Motor neuron (in vitro differentiated cells): ENCODE data around the gene ARSI. TPM values are rescaled to one million over a fixed set of nuclear protein-coding genes. Genes with fewer than 3 reads are reported as not detected.

Experiments used
- ATAC-seq, 8 experiments: fragments of 200-7000 bp; cut with Tn5 transposase; replicated peaks in 6 of 8; 2 replicates each; pipeline ENCODE4 v1.8.0; 2021; ENCODE audit warnings: mild to moderate bottlenecking in 8 of 8, moderate library complexity in 8 of 8
- H3K27ac ChIP-seq, 2 donors: fragments of 250-450 bp; sonication (Bioruptor Pico); 2 replicates each; pipeline ENCODE4 v1.9.0; 2021; ENCODE audit warnings: antibody characterized with exemption in 2 of 2, mild to moderate bottlenecking in 2 of 2, moderate library complexity in 1 of 2
- H3K4me1 ChIP-seq, 2 donors: fragments of 250-450 bp; sonication (Bioruptor Pico); replicated peaks in 1 of 2; 2 replicates each; pipeline ENCODE4 v1.6.1; 2021; ENCODE audit warnings: antibody characterized with exemption in 2 of 2, mild to moderate bottlenecking in 2 of 2, moderate library complexity in 1 of 2
- H3K4me3 ChIP-seq, 5 donors: fragments of 250-450 bp; sonication (Bioruptor Pico); 2 replicates each; pipeline ENCODE4 v1.9.0; 2021; ENCODE audit warnings: antibody characterized with exemption in 5 of 5, mild to moderate bottlenecking in 5 of 5, moderate library complexity in 4 of 5
- WGBS, 10 experiments: fragments of 450-650 bp; shearing (Covaris generic); methylation state at CpG; one replicate each; pipeline ENCODE4 v1.0.0; 2022; 5-methylcytosine and 5-hydroxymethylcytosine counted together
- in situ Hi-C, 9 experiments: fragments of 400-800 bp; cut with MboI; loops; one replicate each; pipeline ENCODE4 v1.15.0; 2021; ENCODE audit warnings: low sequenced_read_pairs in 9 of 9, low pct_unique_long_range_greater_than_20kb in 2 of 9; ENCODE audit not compliant: unreplicated experiment in 9 of 9
- total RNA-seq, 8 experiments: library from RNA; unstranded; fragments of 300-600 nt; gene quantifications; 2 replicates each; pipeline versions ENCODE4 v1.2.3 to v1.2.4, GENCODE V29; 2022

The ARSI gene
- total RNA-seq, 8 experiments from 2014 or later: 0.21 to 3.4 (median 0.49) TPM; not detected in 1

DNA sequence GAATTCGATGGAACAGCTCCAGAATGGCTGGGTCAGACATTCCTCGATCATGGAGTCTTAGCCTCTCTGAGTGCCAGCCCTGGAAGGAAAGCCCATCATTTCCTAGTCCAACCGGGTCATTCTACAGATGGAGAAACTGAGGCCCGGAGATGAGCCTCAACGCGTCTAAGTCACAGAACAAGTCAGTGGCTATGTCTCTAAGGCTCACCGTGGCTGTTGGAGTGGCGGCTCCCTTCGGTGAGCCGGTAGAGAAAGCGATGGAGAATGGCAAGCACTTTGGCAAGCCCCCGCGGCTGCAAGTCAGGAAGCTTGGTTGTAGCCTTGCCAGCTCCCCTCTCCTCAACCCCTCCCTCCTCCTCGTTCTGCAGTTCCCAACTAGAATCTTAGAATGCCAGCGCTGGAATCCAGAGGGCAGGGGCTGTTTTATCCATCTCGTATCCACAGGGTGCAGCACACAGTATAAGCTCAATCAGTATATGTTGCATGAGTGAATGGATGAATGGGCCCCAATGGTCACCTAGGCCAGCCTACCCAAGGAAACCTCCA is 438 bp upstream of the ARSI start:
- in situ Hi-C loops: no loop called here
- no peak overlapping the region for H3K4me3 ChIP-seq
- no peak overlapping the region for H3K27ac ChIP-seq
- no peak for ATAC-seq
- 0 to 94% (median 36%) methylated on average over 1 to 10 of the region's 16 CpGs; no CpG with 5 or more reads in 3 of the 10 experiments for WGBS, 10 experiments
- peaks cover 20 to 35% of the 10 kb centered on the region in 2 donors for H3K4me1 ChIP-seq

DNA sequence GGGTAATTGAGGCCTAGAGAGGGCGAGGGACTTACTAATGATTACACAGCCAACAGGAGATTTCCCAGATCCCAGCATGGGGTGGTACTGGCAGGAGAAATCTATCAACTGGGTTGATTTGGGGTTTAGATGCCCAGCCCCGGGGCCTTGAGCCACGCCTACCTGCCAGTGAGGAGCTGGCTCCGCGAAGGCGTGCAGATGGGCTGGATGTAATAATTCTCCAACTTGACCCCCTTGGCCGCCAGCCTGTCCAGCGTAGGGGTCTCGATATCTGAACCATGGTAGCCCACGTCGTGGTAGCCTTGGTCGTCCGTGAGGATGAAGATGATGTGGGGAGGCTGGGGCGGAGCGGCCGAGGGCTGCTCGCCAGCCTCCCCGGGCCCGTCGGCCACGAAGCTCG is 804 bp downstream of the ARSI start:
- in situ Hi-C loops: no loop called here
- no peak for ATAC-seq
- peaks cover 18 to 32% of the 10 kb centered on the region in 2 donors for H3K4me1 ChIP-seq
- 17 to 100% (median 70%) methylated on average over 1 to 15 of the region's 22 CpGs; no CpG with 5 or more reads in 2 of the 10 experiments for WGBS, 10 experiments
- H3K4me3 ChIP-seq: no peak overlapping the region
- H3K27ac ChIP-seq: no peak overlapping the region

DNA sequence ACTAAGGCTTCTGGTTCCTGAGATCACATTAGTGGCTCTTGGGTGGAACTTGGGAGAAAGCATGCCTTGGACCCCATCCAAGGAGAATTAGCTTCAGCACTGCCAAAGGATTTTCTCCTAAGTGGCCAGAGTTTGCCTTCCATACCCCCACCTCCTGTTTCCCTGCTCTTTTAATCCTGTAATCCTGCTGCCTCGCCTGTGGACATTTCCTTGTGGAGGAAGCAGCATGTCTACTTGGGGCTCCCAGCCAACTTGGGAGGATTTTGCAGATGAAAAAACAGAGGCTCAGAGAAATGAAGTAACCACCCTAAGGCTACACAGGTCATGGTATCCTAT is 1.6 kb downstream of the ARSI start:
- H3K4me3 ChIP-seq: no peak overlapping the region
- H3K4me1 ChIP-seq: peaks cover 10 to 25% of the 10 kb centered on the region in 2 donors
- WGBS, 10 experiments: 86 to 100% (median 94%) methylated on average over 1 of the region's 1 CpG; no CpG with 5 or more reads in 6 of the 10 experiments
- H3K27ac ChIP-seq: no peak overlapping the region
- no peak for ATAC-seq
- in situ Hi-C loops: no loop called here

DNA sequence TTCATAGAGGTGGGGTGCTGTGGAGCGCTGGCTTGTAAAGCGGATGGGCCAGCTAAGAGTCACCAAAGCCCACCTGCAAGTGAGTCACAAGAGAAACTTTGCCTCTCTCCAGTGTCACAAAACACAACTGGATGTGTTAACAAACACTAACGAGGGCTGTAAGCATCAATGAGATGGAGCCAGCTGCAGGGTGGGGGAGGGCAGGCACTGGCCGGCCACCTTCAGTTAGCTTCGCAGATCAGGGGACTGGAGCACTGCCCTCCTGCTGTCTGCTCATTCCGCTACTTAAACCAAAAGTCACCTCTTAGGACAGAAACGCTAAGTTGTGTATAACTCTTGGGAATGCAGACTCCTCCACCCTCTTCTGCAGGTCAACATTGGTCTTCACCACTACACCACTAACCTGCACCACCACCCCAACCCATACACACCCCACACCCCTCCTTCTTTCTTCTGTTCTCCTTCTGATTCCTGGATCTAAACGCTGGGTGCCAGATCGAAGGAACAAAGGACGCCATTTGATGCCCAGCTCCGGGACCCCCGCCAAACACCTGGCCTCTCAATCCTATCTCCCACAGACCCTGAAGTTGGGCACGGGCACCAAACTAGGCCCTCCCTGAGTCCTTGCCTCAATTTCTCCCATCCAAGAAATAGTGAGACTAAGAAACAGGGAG is 2.1 kb downstream of the ARSI start:
- WGBS, 10 experiments: 40 to 94% (median 68%) methylated on average over 1 to 10 of the region's 13 CpGs; no CpG with 5 or more reads in 5 of the 10 experiments
- Histone ChIP-seq H3K27ac (no peak overlapping the region), H3K4me1 (peaks cover 5 to 20% of the 10 kb centered on the region in 2 donors), H3K4me3 (no peak overlapping the region)
- in situ Hi-C loops: no loop called here
- no peak for ATAC-seq

DNA sequence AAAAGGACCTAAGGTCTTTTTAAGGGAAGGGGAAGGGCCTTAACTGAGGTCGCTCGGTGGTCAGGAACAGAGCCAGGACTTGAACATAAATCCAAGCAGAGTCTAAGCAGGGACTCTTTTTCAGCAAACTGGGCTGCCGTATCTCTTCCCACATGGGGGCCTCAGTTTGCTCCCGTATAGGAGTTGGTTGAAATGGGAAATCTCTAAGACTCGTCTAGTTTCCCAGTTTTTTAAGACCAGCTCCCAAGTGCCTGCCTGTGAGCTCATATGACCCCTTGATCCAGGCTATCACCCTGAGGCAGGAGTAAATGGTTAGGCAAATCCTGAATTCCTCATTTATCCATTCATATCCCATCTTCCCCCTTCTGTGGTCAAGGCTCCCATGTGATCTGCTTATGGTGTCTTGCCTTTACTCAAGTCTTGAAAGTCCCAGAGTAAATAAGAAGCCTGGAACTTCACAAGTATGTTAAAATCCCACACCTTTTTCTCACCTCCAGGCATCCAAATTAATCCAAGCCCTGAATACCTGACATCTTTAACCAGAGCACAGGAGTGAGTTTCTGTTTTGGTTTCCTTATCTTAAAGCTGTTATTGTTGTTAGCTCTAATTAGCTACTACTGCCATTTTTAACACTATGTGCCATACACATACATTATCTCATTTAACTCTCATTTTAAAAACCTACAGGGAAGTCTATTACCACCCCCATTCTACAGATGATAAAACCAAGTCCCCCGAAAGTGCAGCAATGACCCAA is 3.0 kb downstream of the ARSI start:
- WGBS, 10 experiments: 53 to 100% (median 86%) methylated on average over 1 to 4 of the region's 6 CpGs; no CpG with 5 or more reads in 1 of the 10 experiments
- in situ Hi-C loops: no loop called here
- Histone ChIP-seq H3K4me1 (peaks cover 0 to 20% of the 10 kb centered on the region in 2 donors), H3K27ac (no peak overlapping the region), H3K4me3 (no peak overlapping the region)
- no peak for ATAC-seq

DNA sequence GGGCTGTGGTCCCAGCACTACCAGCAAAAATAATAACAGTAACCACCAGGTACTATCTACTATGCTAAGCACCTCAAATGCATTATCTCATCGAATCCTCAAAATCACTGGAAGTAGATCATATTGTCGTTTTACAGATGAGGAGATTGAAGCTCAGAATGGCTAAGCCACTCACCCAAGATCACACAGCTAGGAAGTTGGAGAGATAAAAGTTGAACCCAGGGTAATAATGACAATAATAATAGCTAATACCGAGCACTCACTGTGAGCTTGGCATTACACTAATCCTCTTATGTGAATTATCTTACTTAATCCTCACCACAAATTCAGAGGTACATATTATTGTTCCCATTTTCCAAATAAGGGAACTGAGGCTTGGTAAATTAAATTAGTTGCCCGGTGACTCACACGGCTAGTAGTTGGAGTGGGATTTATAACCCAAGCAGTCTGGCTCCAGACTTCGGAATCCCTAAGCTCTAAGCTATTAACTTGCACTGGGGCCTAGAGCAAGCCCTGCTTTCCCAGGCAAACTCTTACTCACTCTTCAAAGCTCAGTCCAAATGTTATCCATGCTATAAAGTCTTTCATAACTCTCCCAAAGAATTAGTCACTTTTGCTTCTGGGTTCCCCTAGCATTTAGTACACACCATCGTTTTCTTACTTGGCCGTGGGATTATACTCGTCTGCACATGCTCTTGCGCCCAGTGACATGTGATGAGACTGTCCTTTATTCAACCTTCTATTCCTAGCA is 3.8 kb downstream of the ARSI start:
- peak in 1 of 8 experiments; percentile 7 for ATAC-seq
- Histone ChIP-seq H3K27ac (no peak overlapping the region), H3K4me3 (no peak overlapping the region), H3K4me1 (peaks cover 0 to 20% of the 10 kb centered on the region in 2 donors)
- WGBS, 10 experiments: 27 to 94% (median 85%) methylated on average over 1 to 10 of the region's 10 CpGs
- in situ Hi-C loops: no loop called here

DNA sequence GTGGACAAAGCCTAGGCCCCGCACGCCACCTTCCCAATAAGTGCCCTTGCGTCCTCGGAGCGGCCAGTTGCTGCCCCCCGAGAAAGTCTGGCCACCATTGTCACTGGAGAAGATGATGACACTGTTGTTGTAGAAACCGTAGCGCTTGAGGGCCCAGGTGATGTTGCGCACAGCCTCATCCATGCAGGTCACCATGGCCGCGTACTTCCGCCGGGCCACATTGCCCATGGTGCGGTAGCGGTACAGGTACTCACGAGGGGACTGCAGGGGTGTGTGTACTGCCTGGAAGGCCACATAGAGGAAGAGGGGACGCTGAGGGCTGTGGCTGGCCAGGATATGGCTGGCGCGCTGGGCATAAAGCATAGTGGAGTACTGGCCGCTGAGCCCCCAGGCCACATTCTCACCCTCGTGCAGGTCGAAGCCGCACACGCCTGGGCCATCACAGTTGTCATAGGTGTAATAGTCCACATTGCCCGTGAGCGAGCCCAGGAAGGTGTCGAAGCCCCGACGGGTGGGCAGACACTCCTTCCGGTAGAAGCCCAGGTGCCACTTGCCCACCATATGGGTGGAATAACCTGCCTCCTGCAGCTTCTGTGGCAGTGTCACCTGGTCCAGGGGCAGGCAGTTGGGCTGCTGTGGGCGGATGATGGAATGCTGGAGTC is 4.6 kb downstream of the ARSI start:
- in situ Hi-C loops: no loop called here
- 72 to 100% (median 91%) methylated on average over 1 to 12 of the region's 31 CpGs; no CpG with 5 or more reads in 4 of the 10 experiments for WGBS, 10 experiments
- ATAC-seq: no peak
- Histone ChIP-seq H3K27ac (no peak overlapping the region), H3K4me1 (peaks cover 4 to 17% of the 10 kb centered on the region in 2 donors), H3K4me3 (no peak overlapping the region)

DNA sequence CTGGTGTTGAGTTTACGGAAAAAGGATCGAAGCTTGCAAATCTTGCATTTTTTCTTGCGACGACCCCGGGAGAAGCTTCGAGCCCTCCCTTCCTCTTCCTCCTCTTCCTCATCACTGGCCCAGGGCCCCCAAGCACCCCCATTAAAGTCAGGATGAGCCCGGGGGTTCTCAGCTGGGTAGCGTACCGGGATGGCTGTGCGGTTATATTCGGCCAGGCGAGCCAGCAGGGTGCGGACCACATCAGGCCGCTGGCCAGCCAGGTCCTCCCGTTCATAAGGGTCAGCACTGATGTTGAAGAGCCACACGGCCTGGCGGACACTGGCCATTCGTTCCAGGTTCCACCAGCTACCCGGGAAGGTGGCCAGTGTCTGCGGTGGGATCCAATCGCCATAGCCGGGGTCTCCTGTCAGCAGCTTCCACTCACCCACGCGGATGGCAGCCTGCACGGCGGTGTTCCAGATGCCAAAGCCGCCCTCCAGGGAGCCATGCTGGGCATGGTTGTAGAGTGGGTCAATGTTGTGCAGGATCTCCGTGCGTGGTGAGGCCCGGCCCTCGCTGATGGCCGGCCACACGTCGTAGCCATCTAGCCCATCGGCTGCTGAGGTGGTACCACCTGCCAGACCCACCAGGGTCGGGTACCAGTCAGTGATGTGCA is 5.3 kb downstream of the ARSI start:
- in situ Hi-C loops: no loop called here
- no peak for ATAC-seq
- Histone ChIP-seq H3K4me1 (peaks cover 11 to 12% of the 10 kb centered on the region in 2 donors), H3K4me3 (no peak overlapping the region), H3K27ac (no peak overlapping the region)
- WGBS, 10 experiments: 88 to 100% (median 94%) methylated on average over 1 to 17 of the region's 36 CpGs; no CpG with 5 or more reads in 2 of the 10 experiments

DNA sequence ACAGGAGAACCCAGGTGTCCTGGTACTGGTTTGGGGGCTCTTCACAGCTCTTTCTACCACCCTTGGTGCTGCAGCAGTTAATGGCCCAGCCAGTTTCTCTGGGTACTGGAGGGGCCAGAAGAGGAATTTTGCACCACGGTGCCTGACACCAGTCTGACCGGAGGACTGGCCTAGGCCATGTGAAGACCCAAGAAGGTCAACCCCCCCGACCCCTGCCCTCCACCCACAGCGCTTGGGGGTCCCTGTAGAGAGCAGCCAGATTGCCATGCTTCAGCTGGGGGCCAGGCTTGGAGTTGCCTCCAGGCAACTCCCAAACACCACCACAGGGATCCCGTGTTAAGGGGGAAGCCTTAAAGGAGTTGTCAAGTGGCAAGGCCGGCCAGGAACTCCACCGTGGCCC is 6.2 kb downstream of the ARSI start:
- 76 to 100% (median 91%) methylated on average over 1 to 6 of the region's 7 CpGs; no CpG with 5 or more reads in 5 of the 10 experiments for WGBS, 10 experiments
- no peak for ATAC-seq
- Histone ChIP-seq H3K4me3 (no peak overlapping the region), H3K27ac (no peak overlapping the region), H3K4me1 (peaks cover 16 to 20% of the 10 kb centered on the region in 2 donors)
- in situ Hi-C loops: no loop called here

DNA sequence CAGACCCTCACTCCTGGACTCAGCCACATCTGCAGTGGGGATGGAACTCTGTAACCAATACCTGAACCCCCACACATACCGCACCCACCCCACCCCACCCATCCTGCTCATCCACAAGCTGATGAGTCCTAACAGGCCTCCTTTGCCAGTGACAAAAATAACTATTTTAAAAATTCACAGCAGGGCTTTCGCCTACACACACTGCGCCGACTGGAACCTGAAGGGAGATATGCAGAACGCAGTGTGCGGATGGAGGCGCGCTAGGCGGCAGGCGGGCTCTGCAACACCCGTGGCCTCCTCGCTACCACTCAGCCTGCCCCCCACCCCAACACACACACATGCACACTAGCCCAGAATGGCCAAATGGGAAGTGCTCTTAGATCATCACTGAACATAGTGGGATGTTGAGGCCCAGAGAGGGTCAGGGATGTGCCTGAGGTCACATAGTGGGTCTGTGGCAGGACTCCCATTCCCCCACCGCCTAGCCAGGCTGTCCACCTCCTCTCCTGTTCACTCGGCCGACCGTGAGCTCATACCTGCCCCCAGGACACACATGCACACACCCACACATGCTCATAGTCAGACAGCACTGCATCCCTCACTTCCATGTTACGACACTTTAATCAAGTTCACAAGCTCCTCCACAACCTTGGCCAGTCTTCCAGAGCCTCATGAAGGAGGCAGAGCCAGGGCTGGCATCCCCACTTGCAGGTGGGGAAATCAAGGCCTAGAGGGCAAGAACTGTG is 6.8 kb downstream of the ARSI start:
- in situ Hi-C loops: no loop called here
- H3K27ac ChIP-seq: no peak overlapping the region
- WGBS, 10 experiments: 20 to 100% (median 90%) methylated on average over 1 to 4 of the region's 17 CpGs; no CpG with 5 or more reads in 4 of the 10 experiments
- ATAC-seq: peak in 3 of 8 experiments; percentile 22 to 67 (median 63)
- no peak overlapping the region for H3K4me3 ChIP-seq
- peaks cover 18 to 26% of the 10 kb centered on the region in 2 donors for H3K4me1 ChIP-seq

DNA sequence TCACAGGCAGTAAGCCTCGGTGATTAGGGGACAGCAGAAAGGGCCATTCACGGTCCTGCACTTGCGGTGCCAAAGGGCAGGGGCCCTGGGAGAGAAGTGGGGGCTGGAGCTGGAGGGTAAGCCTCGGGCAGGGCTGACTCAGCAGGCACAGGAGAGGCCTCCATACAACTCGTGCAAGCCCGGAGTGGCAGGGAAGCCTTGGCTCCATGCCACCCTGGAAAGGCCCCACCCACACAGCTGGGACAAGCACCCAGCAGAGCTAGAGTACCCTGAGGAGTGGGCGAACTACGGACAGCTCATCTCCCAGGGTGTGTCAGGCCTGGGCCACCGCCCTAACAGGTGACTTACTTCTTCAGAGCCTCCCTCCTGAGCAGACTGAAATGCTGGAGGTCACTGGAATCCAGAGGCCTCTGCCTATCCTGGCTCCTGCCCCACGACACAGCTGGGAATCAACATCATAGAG is 7.5 kb downstream of the ARSI start:
- ATAC-seq: peak; percentile 57 to 90 (median 76)
- in situ Hi-C loops: no loop called here
- Histone ChIP-seq H3K27ac (no peak overlapping the region), H3K4me3 (no peak overlapping the region), H3K4me1 (peaks cover 24 to 33% of the 10 kb centered on the region in 2 donors)
- WGBS, 10 experiments: 0 to 23% methylated on average over 1 to 4 of the region's 10 CpGs; no CpG with 5 or more reads in 8 of the 10 experiments
